ENCODE measurements around the gene UBXN7.

UBXN7 gene

DNA sequence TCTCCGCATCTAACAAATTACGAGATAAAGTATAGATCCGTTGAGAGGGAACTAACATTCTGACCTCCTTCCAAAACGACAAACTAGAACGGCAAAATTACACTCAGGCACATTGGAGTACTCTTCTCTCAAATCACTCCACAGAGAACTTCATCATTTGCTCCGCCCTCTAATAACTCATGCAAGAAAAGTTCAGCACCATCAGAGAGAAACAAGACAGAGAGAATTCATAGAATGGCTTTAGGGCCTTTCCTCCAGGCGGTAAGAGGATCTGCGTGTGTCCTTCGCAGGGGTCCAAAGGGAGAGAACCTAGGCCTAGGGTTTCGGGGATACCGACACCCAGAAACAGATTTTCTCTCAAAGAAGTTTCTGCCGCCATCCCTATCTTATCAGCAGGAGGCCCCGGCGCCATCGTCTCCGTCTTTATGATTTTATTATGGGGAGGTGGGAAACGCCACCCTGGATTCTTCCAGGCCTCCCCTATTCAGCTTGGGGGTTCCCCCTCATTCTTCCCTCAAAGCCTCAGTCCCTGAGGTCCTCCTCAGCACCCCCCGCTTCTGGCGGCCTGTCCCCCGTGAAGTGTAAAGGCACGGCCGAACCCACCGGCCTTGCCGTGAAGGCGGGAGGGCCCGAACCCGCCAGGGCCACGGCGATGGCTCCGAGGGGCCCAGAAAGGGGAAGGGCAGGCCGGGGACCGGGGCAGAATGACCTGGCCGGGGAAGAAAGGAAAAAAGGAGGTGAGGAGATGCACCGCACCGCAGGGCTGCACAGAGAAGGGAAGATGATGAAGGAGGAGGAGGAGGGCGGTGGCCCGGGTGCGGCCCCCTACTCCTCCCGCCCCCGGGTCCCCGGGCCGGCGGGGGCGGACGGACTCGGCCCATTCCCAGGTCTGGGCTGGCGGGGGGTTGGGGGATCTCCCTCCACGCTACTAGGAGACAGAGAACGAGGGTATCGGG is 768 bp downstream of the UBXN7 start (continued):
- TF ChIP-seq, protein P1, sequence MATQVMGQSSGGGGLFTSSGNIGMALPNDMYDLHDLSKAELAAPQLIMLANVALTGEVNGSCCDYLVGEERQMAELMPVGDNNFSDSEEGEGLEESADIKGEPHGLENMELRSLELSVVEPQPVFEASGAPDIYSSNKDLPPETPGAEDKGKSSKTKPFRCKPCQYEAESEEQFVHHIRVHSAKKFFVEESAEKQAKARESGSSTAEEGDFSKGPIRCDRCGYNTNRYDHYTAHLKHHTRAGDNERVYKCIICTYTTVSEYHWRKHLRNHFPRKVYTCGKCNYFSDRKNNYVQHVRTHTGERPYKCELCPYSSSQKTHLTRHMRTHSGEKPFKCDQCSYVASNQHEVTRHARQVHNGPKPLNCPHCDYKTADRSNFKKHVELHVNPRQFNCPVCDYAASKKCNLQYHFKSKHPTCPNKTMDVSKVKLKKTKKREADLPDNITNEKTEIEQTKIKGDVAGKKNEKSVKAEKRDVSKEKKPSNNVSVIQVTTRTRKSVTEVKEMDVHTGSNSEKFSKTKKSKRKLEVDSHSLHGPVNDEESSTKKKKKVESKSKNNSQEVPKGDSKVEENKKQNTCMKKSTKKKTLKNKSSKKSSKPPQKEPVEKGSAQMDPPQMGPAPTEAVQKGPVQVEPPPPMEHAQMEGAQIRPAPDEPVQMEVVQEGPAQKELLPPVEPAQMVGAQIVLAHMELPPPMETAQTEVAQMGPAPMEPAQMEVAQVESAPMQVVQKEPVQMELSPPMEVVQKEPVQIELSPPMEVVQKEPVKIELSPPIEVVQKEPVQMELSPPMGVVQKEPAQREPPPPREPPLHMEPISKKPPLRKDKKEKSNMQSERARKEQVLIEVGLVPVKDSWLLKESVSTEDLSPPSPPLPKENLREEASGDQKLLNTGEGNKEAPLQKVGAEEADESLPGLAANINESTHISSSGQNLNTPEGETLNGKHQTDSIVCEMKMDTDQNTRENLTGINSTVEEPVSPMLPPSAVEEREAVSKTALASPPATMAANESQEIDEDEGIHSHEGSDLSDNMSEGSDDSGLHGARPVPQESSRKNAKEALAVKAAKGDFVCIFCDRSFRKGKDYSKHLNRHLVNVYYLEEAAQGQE (tag by site-specific recombination; IDR thresholded peaks at IDR 0.05): peak; percentile 59; the same call in 1 of the 2 replicates
- no peak for TF ChIP-seq HOXA7 (CRISPR knock-in tag; IDR thresholded peaks at IDR 0.05; ENCODE audit: borderline replicate concordance)
- peak; percentile 93 for TF ChIP-seq ZFHX2 (tag by site-specific recombination; conservative IDR thresholded peaks at IDR 0.05)
- peak; percentile 97 for TF ChIP-seq ZBTB48 (tag by site-specific recombination; IDR thresholded peaks at IDR 0.05)
- no peak for TF ChIP-seq SALL2 (tag by site-specific recombination; IDR thresholded peaks at IDR 0.05; ENCODE audit: borderline replicate concordance)
- no peak for TF ChIP-seq ZNF214 (tag by site-specific recombination; IDR thresholded peaks at IDR 0.05; ENCODE audit: borderline replicate concordance)
- TF ChIP-seq, protein P2, sequence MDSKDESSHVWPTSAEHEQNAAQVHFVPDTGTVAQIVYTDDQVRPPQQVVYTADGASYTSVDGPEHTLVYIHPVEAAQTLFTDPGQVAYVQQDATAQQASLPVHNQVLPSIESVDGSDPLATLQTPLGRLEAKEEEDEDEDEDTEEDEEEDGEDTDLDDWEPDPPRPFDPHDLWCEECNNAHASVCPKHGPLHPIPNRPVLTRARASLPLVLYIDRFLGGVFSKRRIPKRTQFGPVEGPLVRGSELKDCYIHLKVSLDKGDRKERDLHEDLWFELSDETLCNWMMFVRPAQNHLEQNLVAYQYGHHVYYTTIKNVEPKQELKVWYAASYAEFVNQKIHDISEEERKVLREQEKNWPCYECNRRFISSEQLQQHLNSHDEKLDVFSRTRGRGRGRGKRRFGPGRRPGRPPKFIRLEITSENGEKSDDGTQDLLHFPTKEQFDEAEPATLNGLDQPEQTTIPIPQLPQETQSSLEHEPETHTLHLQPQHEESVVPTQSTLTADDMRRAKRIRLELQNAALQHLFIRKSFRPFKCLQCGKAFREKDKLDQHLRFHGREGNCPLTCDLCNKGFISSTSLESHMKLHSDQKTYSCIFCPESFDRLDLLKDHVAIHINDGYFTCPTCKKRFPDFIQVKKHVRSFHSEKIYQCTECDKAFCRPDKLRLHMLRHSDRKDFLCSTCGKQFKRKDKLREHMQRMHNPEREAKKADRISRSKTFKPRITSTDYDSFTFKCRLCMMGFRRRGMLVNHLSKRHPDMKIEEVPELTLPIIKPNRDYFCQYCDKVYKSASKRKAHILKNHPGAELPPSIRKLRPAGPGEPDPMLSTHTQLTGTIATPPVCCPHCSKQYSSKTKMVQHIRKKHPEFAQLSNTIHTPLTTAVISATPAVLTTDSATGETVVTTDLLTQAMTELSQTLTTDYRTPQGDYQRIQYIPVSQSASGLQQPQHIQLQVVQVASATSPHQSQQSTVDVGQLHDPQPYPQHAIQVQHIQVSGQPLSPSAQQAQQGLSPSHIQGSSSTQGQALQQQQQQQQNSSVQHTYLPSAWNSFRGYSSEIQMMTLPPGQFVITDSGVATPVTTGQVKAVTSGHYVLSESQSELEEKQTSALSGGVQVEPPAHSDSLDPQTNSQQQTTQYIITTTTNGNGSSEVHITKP (tag by site-specific recombination; IDR thresholded peaks at IDR 0.05): no peak
- no peak for TF ChIP-seq ZNF16 (tag by site-specific recombination; IDR thresholded peaks at IDR 0.05; ENCODE audit: low read depth)
- no peak for TF ChIP-seq ZNF221 (tag by site-specific recombination; IDR thresholded peaks at IDR 0.05; ENCODE audit: borderline replicate concordance)
- TF ChIP-seq ZNF521 (tag by site-specific recombination; IDR thresholded peaks at IDR 0.05): no peak
- TF ChIP-seq ZNF600 (tag by site-specific recombination; IDR thresholded peaks at IDR 0.05): peak; percentile 62
- TF ChIP-seq, protein P3, sequence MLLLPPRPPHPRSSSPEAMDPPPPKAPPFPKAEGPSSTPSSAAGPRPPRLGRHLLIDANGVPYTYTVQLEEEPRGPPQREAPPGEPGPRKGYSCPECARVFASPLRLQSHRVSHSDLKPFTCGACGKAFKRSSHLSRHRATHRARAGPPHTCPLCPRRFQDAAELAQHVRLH (tag by site-specific recombination; IDR thresholded peaks at IDR 0.05): no peak
- TF ChIP-seq ZNF433 (tag by site-specific recombination; IDR thresholded peaks at IDR 0.05; ENCODE audit: low read depth): no peak
- TF ChIP-seq ZNF558 (tag by site-specific recombination; IDR thresholded peaks at IDR 0.05): no peak
- TF ChIP-seq ZNF585B (tag by site-specific recombination; IDR thresholded peaks at IDR 0.05): no peak
- TF ChIP-seq, protein P4, sequence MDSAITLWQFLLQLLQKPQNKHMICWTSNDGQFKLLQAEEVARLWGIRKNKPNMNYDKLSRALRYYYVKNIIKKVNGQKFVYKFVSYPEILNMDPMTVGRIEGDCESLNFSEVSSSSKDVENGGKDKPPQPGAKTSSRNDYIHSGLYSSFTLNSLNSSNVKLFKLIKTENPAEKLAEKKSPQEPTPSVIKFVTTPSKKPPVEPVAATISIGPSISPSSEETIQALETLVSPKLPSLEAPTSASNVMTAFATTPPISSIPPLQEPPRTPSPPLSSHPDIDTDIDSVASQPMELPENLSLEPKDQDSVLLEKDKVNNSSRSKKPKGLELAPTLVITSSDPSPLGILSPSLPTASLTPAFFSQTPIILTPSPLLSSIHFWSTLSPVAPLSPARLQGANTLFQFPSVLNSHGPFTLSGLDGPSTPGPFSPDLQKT (IDR thresholded peaks at IDR 0.05; ENCODE audit: borderline replicate concordance, low read depth, low read length): no peak
- TF ChIP-seq, protein P5, sequence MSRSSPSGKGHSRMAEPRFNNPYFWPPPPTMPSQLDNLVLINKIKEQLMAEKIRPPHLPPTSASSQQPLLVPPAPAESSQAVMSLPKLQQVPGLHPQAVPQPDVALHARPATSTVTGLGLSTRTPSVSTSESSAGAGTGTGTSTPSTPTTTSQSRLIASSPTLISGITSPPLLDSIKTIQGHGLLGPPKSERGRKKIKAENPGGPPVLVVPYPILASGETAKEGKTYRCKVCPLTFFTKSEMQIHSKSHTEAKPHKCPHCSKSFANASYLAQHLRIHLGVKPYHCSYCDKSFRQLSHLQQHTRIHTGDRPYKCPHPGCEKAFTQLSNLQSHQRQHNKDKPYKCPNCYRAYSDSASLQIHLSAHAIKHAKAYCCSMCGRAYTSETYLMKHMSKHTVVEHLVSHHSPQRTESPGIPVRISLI (tag by site-specific recombination; IDR thresholded peaks at IDR 0.05): no peak
- TF ChIP-seq ZNF2 (tag by site-specific recombination; IDR thresholded peaks at IDR 0.05): no peak
- no peak for TF ChIP-seq ZBTB7A (tag by site-specific recombination; IDR thresholded peaks at IDR 0.05; ENCODE audit: low read depth)
- peak; percentile 87 for TF ChIP-seq GLIS2 (tag by site-specific recombination; IDR thresholded peaks at IDR 0.05)
- TF ChIP-seq, protein P6, sequence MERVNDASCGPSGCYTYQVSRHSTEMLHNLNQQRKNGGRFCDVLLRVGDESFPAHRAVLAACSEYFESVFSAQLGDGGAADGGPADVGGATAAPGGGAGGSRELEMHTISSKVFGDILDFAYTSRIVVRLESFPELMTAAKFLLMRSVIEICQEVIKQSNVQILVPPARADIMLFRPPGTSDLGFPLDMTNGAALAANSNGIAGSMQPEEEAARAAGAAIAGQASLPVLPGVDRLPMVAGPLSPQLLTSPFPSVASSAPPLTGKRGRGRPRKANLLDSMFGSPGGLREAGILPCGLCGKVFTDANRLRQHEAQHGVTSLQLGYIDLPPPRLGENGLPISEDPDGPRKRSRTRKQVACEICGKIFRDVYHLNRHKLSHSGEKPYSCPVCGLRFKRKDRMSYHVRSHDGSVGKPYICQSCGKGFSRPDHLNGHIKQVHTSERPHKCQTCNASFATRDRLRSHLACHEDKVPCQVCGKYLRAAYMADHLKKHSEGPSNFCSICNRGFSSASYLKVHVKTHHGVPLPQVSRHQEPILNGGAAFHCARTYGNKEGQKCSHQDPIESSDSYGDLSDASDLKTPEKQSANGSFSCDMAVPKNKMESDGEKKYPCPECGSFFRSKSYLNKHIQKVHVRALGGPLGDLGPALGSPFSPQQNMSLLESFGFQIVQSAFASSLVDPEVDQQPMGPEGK (tag by site-specific recombination; IDR thresholded peaks at IDR 0.05): peak; percentile 83
- TF ChIP-seq FEZF1 (tag by site-specific recombination; IDR thresholded peaks at IDR 0.05): no peak
- no peak for TF ChIP-seq HOXD13 (CRISPR knock-in tag; IDR thresholded peaks at IDR 0.05; ENCODE audit: borderline replicate concordance)
- TF ChIP-seq ZNF23 (tag by site-specific recombination; IDR thresholded peaks at IDR 0.05; ENCODE audit: borderline replicate concordance): no peak
- TF ChIP-seq ZXDB (tag by site-specific recombination; IDR thresholded peaks at IDR 0.05): no peak
- TF ChIP-seq ZNF777 (tag by site-specific recombination; IDR thresholded peaks at IDR 0.05; ENCODE audit: borderline replicate concordance): no peak
- no peak for TF ChIP-seq TCF7L2 (IDR thresholded peaks at IDR 0.05; ENCODE audit: borderline replicate concordance, low read depth, low read length)

Data from HEK293 (cell line).